Hepatocyte (in vitro differentiated cells): Measurements from ENCODE around the gene INPP5D.

Source experiments
- CTCF ChIP-seq: fragments of 200-600 bp; sonication (generic); IDR thresholded peaks from 2 replicates; pipeline ENCODE4 v1.5.1; 2016; ENCODE audit warnings: antibody characterized with exemption, mild to moderate bottlenecking; ENCODE audit not compliant: poor library complexity
- EZH2 ChIP-seq: fragments of 200-600 bp; sonication (generic); IDR thresholded peaks from 2 replicates; pipeline ENCODE4 v1.6.1; 2016; ENCODE audit warnings: antibody characterized with exemption, mild to moderate bottlenecking, borderline replicate concordance

GRCh38 chr2:233089851-233090250 lies 29.7 kb downstream of the INPP5D start:
- no peak for TF ChIP-seq EZH2
- no peak for TF ChIP-seq CTCF
